Astrocyte (in vitro differentiated cells and primary cell): ENCODE data around the gene RHNO1.

Source experiments
- CTCF ChIP-seq: IDR thresholded peaks from 2 replicates; pipeline ENCODE4 v1.5.1; 2011; ENCODE audit warnings: low read depth, mild to moderate bottlenecking, inconsistent platforms, low read length, moderate library complexity; ENCODE audit not compliant: insufficient read depth
- EZH2 ChIP-seq: IDR thresholded peaks from 2 replicates; pipeline ENCODE4 v1.6.1; 2012; ENCODE audit warnings: mild to moderate bottlenecking, low read length, inconsistent platforms; ENCODE audit not compliant: insufficient read depth

- TF ChIP-seq CTCF (no peak), EZH2 (no peak)
Measured at GRCh38 chr12:2886768-2887450, 9.9 kb downstream of the RHNO1 start.
